ENCODE data around the gene ZCCHC24.

DNA sequence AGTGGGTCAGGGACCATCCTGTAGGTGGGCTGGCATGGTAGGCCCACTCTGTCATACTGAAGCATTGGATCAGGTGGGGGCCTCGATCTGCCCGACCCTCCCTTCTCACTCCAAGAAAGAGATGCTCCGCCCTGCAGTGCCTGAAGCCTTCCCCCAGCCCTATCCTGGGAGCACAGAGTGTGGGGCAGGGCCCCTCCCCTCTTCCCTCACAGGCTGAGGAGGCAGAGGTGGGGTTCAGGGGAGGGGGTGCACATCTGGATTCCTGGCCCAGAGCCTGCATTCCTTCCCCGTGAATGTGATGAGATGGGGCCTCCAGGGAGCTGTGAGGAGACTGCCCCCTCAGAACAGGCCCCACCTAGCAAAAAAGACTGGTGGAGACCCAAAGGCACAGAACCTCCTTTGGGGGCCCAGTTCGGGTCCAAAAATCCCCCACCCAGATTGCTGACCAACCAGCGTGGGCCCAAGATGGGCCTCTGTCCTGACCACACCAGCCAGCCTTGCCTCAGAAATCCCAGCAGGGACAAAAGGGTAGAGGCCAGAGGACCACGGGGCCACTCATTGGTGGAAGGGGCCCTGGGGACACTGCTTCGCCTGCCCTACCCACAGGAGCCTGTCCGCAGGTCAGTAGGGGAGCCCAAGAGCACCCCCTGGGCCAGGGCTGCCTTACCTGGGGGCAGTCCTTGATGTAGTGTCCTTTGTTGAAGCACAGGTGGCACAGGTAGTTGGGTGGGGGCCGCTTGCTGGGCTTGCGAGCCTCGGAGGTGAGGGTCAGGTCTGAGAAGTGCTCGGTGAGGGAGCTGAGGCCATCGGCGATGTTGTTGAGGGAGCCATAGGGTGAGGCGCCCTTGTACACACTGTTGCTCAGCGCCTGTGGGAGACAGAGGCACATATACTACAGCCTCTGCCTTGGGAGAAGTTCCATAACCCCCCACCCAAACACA lies 13.3 kb downstream of the ZCCHC24 start:
- TF ChIP-seq, protein P1, sequence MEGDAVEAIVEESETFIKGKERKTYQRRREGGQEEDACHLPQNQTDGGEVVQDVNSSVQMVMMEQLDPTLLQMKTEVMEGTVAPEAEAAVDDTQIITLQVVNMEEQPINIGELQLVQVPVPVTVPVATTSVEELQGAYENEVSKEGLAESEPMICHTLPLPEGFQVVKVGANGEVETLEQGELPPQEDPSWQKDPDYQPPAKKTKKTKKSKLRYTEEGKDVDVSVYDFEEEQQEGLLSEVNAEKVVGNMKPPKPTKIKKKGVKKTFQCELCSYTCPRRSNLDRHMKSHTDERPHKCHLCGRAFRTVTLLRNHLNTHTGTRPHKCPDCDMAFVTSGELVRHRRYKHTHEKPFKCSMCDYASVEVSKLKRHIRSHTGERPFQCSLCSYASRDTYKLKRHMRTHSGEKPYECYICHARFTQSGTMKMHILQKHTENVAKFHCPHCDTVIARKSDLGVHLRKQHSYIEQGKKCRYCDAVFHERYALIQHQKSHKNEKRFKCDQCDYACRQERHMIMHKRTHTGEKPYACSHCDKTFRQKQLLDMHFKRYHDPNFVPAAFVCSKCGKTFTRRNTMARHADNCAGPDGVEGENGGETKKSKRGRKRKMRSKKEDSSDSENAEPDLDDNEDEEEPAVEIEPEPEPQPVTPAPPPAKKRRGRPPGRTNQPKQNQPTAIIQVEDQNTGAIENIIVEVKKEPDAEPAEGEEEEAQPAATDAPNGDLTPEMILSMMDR (IDR thresholded peaks at IDR 0.05): no peak
- TF ChIP-seq CHD2 (IDR thresholded peaks at IDR 0.05; ENCODE audit: low read length, partially characterized antibody): no peak
- no peak for TF ChIP-seq POLR2AphosphoS5 (IDR thresholded peaks at IDR 0.05; ENCODE audit: low read depth, low read length)
- TF ChIP-seq TEAD4 (IDR thresholded peaks at IDR 0.05; ENCODE audit: borderline replicate concordance, insufficient read depth): no peak
- TF ChIP-seq, protein P2, sequence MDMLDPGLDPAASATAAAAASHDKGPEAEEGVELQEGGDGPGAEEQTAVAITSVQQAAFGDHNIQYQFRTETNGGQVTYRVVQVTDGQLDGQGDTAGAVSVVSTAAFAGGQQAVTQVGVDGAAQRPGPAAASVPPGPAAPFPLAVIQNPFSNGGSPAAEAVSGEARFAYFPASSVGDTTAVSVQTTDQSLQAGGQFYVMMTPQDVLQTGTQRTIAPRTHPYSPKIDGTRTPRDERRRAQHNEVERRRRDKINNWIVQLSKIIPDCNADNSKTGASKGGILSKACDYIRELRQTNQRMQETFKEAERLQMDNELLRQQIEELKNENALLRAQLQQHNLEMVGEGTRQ (IDR thresholded peaks at IDR 0.05; ENCODE audit: borderline replicate concordance, low read depth, low read length): no peak
- TF ChIP-seq TAF1 (IDR thresholded peaks at IDR 0.05; ENCODE audit: borderline replicate concordance, low read depth, low read length): no peak
- TF ChIP-seq RAD21 (IDR thresholded peaks at IDR 0.05; ENCODE audit: low read length): no peak
- no peak for TF ChIP-seq ELF1 (IDR thresholded peaks at IDR 0.05)
- TF ChIP-seq, protein P3, sequence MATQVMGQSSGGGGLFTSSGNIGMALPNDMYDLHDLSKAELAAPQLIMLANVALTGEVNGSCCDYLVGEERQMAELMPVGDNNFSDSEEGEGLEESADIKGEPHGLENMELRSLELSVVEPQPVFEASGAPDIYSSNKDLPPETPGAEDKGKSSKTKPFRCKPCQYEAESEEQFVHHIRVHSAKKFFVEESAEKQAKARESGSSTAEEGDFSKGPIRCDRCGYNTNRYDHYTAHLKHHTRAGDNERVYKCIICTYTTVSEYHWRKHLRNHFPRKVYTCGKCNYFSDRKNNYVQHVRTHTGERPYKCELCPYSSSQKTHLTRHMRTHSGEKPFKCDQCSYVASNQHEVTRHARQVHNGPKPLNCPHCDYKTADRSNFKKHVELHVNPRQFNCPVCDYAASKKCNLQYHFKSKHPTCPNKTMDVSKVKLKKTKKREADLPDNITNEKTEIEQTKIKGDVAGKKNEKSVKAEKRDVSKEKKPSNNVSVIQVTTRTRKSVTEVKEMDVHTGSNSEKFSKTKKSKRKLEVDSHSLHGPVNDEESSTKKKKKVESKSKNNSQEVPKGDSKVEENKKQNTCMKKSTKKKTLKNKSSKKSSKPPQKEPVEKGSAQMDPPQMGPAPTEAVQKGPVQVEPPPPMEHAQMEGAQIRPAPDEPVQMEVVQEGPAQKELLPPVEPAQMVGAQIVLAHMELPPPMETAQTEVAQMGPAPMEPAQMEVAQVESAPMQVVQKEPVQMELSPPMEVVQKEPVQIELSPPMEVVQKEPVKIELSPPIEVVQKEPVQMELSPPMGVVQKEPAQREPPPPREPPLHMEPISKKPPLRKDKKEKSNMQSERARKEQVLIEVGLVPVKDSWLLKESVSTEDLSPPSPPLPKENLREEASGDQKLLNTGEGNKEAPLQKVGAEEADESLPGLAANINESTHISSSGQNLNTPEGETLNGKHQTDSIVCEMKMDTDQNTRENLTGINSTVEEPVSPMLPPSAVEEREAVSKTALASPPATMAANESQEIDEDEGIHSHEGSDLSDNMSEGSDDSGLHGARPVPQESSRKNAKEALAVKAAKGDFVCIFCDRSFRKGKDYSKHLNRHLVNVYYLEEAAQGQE (IDR thresholded peaks at IDR 0.05; ENCODE audit: low read depth, low read length): no peak
- TF ChIP-seq, protein P4, sequence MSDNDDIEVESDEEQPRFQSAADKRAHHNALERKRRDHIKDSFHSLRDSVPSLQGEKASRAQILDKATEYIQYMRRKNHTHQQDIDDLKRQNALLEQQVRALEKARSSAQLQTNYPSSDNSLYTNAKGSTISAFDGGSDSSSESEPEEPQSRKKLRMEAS (IDR thresholded peaks at IDR 0.05; ENCODE audit: low read depth): no peak
- TF ChIP-seq FOSL2 (IDR thresholded peaks at IDR 0.05; ENCODE audit: borderline replicate concordance, low read depth): no peak

All from SK-N-SH (cell line).